ENCODE results near the gene NFS1.
"Not testable (repeated sequence)": the region's sequence is repeated elsewhere in the genome, so short reads cannot be mapped to it uniquely, and the experiment has no call there.

NFS1 gene

DNA sequence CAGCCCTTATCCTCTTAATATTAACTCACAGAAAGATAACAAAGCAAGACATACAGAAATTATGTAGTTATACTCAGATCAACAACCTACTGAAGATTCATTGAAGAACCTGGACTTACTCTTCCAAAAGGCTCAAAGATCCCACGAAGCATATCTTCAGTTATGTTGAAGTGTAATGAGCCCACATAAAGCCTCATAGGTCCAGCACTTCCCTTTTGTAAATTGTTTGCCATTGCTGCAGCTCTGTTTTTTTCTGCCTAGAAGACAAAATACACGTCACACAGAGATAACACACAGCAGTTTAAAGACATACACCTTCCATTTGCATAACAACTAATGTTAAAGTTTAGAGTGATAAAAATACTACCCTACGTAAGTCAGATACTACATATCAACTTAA is 22.5 kb upstream of the NFS1 start:
- no peak for TF ChIP-seq JUND (IDR thresholded peaks at IDR 0.05; ENCODE audit: low read depth)
- in situ Hi-C loops (cut with HindIII; ENCODE audit: low pct_unique_long_range_greater_than_20kb, low sequenced_read_pairs): no loop called here
- DNase-seq (ENCODE audit: low read depth in 1 of 2, low spot score in 1 of 2): no peak

DNA sequence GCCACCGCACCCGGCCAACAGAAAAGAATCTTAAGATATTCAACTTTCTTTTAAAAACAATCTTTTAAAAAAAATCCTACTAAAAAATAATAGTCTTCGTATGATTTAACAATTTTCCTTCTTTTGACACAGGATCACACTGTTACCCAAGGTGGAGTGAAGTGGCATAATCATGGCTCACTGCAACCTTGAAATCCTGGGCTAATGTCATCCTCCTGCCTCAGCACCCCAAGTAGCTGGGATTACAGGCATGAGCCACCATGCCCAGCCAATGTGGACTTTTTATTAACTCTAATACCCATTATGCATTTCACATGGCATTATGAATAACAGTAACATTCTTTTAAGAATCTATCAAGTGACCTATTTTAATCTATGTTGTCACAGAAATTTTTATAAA is 22.1 kb upstream of the NFS1 start:
- no peak for TF ChIP-seq JUND (IDR thresholded peaks at IDR 0.05; ENCODE audit: low read depth)
- in situ Hi-C loops (cut with HindIII; ENCODE audit: low pct_unique_long_range_greater_than_20kb, low sequenced_read_pairs): no loop called here
- DNase-seq (ENCODE audit: low read depth in 1 of 2, low spot score in 1 of 2): no peak

DNA sequence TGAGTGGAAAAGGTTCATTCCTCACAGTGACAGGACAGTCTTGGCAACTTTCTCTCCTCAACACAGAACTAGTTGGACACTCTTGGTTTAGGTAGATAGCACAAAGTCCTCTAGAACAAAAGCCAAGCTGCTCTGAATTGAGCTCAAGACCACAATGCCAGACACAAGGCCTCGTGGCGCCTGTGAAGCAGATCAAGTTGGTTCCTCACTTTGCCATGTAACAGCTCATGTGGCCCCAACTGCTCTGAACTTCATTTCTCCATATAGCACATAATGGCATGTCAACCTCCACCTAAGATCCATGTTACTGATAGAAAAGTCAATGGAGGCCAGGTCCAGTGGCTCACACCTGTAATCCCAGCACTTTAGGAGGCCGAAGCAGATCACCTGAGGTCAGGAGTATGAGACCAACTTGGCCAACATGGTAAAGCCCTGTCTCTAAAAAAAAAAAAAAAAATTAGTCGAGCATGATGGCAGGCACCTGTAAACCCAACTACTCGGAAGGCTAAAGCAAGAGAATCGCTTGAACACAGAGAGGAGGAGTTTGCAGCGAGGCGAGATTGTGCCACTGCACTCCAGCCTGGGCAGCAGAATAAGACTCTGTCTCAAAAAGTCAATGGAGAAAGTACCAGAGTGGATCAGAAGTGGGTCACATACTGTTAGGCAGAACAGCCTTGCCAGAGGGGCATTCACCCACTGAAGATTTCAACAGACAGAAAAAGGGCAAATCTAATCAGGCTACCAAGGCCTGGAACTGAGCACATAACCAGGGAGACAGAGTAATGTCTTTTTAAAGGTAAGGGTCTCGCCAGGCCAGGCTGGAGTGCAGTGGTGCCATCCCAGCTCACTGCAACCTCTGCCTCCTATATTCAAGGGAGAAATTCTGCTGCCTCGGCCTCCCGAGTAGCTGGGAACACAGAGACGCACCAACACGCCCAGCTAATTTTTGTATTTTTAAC is 21.3 kb upstream of the NFS1 start:
- DNase-seq (ENCODE audit: low read depth in 1 of 2, low spot score in 1 of 2): no peak
- TF ChIP-seq JUND (IDR thresholded peaks at IDR 0.05; ENCODE audit: low read depth): no peak
- in situ Hi-C loops (cut with HindIII; ENCODE audit: low pct_unique_long_range_greater_than_20kb, low sequenced_read_pairs): no loop called here

DNA sequence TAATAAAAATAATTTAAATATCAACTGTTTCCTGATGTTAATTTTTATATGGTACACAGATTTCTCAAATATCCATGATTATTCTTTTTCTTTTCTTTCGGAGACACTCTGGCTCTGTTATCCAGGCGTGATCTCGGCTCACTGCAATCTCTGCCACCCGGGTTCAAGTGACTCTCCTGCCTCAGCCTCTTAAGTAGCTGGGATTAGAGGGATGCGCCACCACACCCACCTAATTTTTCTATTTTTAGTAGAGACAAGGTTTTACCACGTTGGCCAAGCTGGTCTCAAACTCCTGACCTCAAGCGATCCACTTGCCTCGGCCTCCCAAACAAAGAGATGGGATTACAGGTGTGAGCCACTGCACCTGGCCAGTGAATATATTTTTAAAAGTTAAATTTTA is 20.6 kb upstream of the NFS1 start:
- no peak for TF ChIP-seq JUND (IDR thresholded peaks at IDR 0.05; ENCODE audit: low read depth)
- in situ Hi-C loops (cut with HindIII; ENCODE audit: low pct_unique_long_range_greater_than_20kb, low sequenced_read_pairs): no loop called here
- DNase-seq (ENCODE audit: low read depth in 1 of 2, low spot score in 1 of 2): no peak

DNA sequence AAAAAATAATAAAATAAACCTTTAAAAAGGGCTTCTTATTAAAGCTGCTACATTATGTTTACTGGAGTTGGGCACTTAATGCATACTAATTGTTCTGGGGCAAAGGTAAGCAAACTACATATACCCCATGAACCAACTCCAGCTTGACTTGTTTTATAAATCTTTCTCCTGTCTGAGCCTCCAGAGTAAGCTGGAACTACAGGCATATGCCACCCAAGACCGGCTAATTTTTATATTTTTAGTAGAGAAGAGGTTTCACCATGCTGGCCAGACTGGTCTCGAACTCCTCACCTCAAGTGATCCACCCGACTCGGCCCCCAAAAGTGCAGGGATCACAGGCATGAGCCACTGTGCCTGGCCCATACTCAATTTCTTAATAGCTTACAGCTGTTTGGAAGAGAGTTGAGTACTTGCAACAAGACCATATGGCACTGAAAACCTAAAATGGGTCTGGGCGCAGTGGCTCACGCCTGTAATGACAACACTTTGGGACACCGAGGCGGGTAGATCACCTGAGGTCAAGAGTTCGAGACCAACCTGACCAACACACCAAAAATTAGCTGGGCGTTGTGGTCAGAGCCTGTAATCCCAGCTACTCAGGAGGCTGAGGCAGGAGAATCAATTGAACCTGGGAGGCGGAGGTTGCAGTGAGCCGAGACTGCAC is 20.0 kb upstream of the NFS1 start:
- in situ Hi-C loops (cut with HindIII; ENCODE audit: low pct_unique_long_range_greater_than_20kb, low sequenced_read_pairs): no loop called here
- DNase-seq (ENCODE audit: low read depth in 1 of 2, low spot score in 1 of 2): no peak
- no peak for TF ChIP-seq JUND (IDR thresholded peaks at IDR 0.05; ENCODE audit: low read depth)

DNA sequence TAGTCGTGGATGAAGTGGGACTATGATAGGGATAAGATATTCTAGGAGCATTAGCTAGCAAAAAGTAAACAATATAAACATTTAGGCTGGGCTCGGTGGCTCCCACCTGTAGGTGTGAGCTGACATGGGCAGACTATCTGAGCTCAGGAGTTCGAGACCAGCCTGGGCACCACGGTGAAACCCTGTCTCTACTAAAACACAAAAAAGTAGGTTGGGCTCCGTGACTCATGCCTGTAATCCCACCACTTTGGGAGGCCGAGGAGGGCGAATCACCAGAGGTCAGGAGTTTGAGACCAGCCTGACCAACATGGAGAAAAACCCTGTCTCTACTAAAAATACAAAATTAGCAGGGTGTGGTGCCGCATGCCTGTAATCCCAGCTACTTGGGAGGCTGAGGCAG is 19.2 kb upstream of the NFS1 start:
- DNase-seq (ENCODE audit: low read depth in 1 of 2, low spot score in 1 of 2); in situ Hi-C loops (cut with HindIII; ENCODE audit: low pct_unique_long_range_greater_than_20kb, low sequenced_read_pairs): not testable (repeated sequence)

DNA sequence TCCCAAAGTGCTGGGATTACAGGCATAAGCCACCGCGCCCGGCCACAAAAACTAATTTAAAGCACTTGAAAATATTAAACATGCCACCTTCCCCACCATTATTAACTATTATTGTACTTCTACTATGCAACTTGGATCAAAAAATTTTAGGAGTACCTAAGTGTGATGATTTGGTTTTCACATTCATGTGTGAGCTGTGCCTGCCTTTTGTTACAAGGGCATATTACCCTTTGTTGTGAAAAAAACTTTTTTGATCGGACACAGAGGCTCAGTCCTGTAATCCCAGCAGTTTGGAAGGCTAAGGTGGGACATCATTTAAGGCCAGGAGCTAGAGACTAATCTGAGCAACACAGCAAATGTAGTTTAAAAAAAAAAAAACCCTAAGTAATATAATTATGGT is 17.2 kb upstream of the NFS1 start:
- no peak for TF ChIP-seq JUND (IDR thresholded peaks at IDR 0.05; ENCODE audit: low read depth)
- in situ Hi-C loops (cut with HindIII; ENCODE audit: low pct_unique_long_range_greater_than_20kb, low sequenced_read_pairs): no loop called here
- DNase-seq (ENCODE audit: low read depth in 1 of 2, low spot score in 1 of 2): no peak

DNA sequence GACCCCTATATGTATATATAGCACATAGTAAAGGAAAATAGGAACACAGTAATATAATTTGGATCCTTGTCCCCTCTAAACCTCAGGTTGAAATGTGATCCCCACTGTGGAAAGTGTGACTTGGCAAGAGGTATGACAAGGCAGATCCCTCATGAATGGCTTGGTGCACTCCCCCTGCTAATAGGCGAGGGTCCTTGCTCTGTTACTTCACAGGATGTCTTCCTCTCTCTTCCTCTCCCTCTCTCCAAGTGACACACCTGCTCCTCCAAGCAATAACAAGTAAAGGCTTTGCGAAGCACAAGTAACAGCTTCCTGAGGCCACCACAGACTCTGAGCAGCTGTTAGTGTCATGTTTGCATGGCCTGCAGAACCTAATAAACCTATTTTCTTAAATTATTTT is 16.5 kb upstream of the NFS1 start:
- DNase-seq (ENCODE audit: low read depth in 1 of 2, low spot score in 1 of 2): no peak
- TF ChIP-seq JUND (IDR thresholded peaks at IDR 0.05; ENCODE audit: low read depth): no peak
- in situ Hi-C loops (cut with HindIII; ENCODE audit: low pct_unique_long_range_greater_than_20kb, low sequenced_read_pairs): no loop called here

DNA sequence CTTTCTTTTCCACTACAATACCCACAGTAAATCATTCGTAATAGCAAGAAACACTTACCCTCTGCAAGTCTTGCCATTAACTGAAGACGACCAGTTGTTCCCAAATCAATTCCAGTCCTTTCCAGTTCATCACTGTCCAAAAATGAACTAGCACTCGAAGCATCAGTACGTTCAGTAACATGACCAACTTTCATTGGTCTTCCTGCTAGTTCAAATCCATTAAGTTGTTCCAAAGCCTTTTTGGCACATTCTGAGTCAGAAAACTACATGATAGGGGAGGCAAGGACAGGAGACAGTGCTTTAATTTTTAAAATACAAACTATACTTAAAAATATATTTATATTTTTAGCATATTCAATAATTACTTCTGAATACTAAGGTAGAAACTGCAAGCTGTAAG is 15.0 kb upstream of the NFS1 start:
- DNase-seq (ENCODE audit: low read depth in 1 of 2, low spot score in 1 of 2): no peak
- TF ChIP-seq JUND (IDR thresholded peaks at IDR 0.05; ENCODE audit: low read depth): no peak
- in situ Hi-C loops (cut with HindIII; ENCODE audit: low pct_unique_long_range_greater_than_20kb, low sequenced_read_pairs): no loop called here

DNA sequence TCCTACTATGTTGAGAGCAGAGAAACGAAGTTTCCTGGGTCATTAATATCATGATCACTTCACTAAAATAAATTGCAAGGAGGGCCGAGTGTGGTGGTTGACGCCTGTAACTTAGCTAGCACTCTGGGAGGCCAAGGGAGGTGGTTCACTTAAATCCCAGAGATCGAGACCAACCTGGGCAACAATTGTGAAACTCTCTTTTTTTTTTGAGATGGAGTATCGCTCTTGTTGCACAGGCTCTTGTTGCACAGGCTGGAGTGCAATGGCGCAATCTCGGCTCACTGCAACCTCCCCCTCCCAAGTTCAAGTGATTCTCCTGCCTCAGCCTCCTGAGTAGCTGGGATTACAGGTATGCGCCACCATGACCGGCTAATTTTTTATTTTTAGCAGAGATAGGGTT is 14.0 kb upstream of the NFS1 start:
- DNase-seq (ENCODE audit: low read depth in 1 of 2, low spot score in 1 of 2); in situ Hi-C loops (cut with HindIII; ENCODE audit: low pct_unique_long_range_greater_than_20kb, low sequenced_read_pairs): not testable (repeated sequence)

DNA sequence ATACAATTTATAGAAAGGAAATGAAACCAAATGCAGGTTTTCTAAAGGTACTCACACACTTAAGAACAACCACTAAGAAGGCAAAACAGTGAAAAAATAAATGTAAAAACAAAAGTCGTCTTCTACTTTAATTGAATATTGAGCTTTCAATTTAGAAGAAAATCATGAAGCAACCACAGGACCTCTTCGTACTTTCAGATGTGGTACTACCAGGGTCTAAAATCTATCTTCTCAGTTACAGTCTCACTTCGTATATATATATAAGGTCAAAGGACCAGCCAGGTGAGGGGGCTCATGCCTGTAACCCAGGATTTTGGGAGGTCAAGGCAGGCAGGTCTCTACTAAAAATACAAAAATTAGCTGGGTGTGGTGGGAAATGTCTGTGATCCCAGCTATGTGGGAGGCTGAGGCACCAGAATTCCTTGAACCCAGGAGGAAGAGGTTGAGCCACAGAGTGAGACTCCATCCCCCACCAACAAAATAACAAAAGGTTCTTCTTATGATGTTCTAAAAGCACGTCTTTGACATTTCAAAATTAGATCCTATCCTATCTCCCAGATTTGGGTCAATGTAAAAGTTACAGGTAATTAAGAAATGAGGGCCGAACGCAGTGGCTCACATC is 12.5 kb upstream of the NFS1 start:
- no peak for DNase-seq (ENCODE audit: low read depth in 1 of 2, low spot score in 1 of 2)
- no peak for TF ChIP-seq JUND (IDR thresholded peaks at IDR 0.05; ENCODE audit: low read depth)
- in situ Hi-C loops (cut with HindIII; ENCODE audit: low pct_unique_long_range_greater_than_20kb, low sequenced_read_pairs): no loop called here

DNA sequence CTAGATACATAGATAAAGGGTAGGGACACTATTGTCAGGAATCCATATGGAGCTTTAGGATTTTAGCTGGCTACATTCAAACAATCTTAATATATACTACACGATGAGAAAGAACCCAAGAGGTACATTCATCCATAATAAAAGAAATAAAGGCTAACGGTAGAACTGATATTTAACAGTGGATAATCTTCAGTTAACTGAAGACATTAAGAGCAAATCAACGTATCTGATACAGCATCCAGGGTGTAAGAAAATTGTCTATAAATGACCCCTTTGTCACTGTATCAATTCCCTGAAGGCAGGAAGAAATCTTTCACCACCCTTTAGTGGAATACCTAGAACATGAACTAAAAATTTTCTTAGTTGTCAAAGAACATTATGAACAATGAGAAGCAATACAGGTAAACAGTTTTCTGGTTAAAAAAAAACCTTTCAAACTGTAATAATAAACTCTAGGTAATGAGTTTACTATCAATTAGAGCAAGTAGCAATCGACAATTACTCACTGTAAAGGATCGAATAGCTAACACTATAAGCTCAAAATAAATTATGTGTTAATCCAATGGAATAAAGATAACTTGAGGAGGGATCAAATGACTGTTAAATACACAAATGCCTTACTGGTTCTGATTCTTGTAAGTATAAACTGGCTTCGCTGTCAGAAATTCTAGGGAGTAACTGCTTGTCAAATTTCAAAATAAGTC is 11.9 kb upstream of the NFS1 start:
- DNase-seq (ENCODE audit: low read depth in 1 of 2, low spot score in 1 of 2): no peak
- in situ Hi-C loops (cut with HindIII; ENCODE audit: low pct_unique_long_range_greater_than_20kb, low sequenced_read_pairs): no loop called here
- no peak for TF ChIP-seq JUND (IDR thresholded peaks at IDR 0.05; ENCODE audit: low read depth)

DNA sequence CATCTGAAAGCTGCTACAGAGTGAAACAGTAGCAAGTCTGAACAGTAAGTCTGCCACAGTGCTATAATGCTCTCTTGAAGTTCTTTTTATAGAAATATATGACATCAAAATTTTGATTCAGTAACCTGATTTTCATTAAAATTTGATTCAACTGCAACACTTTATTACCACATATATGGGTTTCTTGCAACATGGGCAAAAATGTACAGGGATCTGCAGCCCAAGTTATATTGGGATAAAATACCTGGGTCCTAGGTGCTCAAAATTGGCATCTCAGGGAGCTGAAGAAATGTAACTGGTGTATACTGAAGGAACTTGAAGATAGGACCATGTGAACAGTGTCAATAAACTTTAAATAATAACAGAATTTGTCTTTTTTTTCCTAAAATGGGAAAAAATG is 10.9 kb upstream of the NFS1 start:
- no peak for TF ChIP-seq JUND (IDR thresholded peaks at IDR 0.05; ENCODE audit: low read depth)
- DNase-seq (ENCODE audit: low read depth in 1 of 2, low spot score in 1 of 2): no peak
- in situ Hi-C loops (cut with HindIII; ENCODE audit: low pct_unique_long_range_greater_than_20kb, low sequenced_read_pairs): no loop called here
